IMR-90 (cell line): Measurements from ENCODE around the gene ARL6IP6. TPM values are rescaled to one million over a fixed set of nuclear protein-coding genes. Genes with fewer than 3 reads are reported as not detected.

ENCODE experiments used
- ATAC-seq: fragments of 200-7000 bp; cut with Tn5 transposase; 2 replicates; pipeline ENCODE4 v1.9.1; 2020; ENCODE audit warnings: low read depth, mild to moderate bottlenecking, moderate library complexity
- BruUV-seq: library from RNA; stranded (reverse); fragments of 400-500 nt; replicated peaks from 2 replicates; lab custom pipeline; 2021; lab: Mats Ljungman, UMichigan
- CTCF ChIA-PET: fragments of 300-600 bp; formaldehyde crosslinking; extraction: SDS; loops from one replicate; lab custom pipeline; 2021; ENCODE audit warnings: antibody characterized with exemption; lab: Yijun Ruan, JAX
- POLR2A ChIA-PET: fragments of 300-600 bp; sonication (Branson Sonifier 250); formaldehyde crosslinking; loops from one replicate; lab custom pipeline; 2022; ENCODE audit warnings: antibody characterized with exemption; ENCODE audit not compliant: unreplicated experiment; lab: Charles Lee
- DNase-seq: peaks from one replicate; pipeline ENCODE4 v3.0.0; 2013
- H2AFZ ChIP-seq: replicated peaks from 2 replicates; pipeline ENCODE3; 2013; ENCODE audit warnings: low read length, mild to moderate bottlenecking; ENCODE audit not compliant: poor library complexity
- H2AK5ac ChIP-seq: 2 replicates; pipeline ENCODE4 v1.6.1; 2013; ENCODE audit warnings: low read depth, low read length, inconsistent platforms
- H2AK9ac ChIP-seq: replicated peaks from 2 replicates; pipeline ENCODE3; 2013; ENCODE audit warnings: mild to moderate bottlenecking, low read depth, low read length, moderate library complexity; ENCODE audit not compliant: poor library complexity
- H2BK120ac ChIP-seq: 2 replicates; pipeline ENCODE4 v1.6.1; 2013; ENCODE audit warnings: low read depth, low read length, inconsistent platforms
- H2BK15ac ChIP-seq: 3 replicates; pipeline ENCODE4 v1.6.1; 2013; ENCODE audit warnings: low read depth, low read length, inconsistent platforms
- H2BK20ac ChIP-seq: 2 replicates; pipeline ENCODE4 v1.6.1; 2013; ENCODE audit warnings: low read depth, mild to moderate bottlenecking, inconsistent platforms, low read length, moderate library complexity
- H2BK5ac ChIP-seq: 2 replicates; pipeline ENCODE4 v1.6.1; 2013; ENCODE audit warnings: mild to moderate bottlenecking, low read depth, low read length, inconsistent platforms; ENCODE audit not compliant: poor library complexity, severe bottlenecking
- H3K14ac ChIP-seq: replicated peaks from 2 replicates; pipeline ENCODE4 v1.6.1; 2013; ENCODE audit warnings: low read depth, low read length, inconsistent platforms
- H3K18ac ChIP-seq: 2 replicates; pipeline ENCODE4 v1.6.1; 2013; ENCODE audit warnings: low read depth, low read length, control low read depth
- H3K23ac ChIP-seq: 2 replicates; pipeline ENCODE4 v1.6.1; 2013; ENCODE audit warnings: low read depth, low read length, inconsistent platforms
- H3K27ac ChIP-seq: 2 replicates; pipeline ENCODE4 v1.5.1; 2013; ENCODE audit warnings: mild to moderate bottlenecking, control low read depth, low read length; ENCODE audit not compliant: insufficient read depth
- H3K27me3 ChIP-seq: 2 replicates; pipeline ENCODE4 v1.6.1; 2013; ENCODE audit warnings: low read length; ENCODE audit not compliant: control insufficient read depth, insufficient read depth
- H3K36me3 ChIP-seq: 2 replicates; pipeline ENCODE4 v1.6.1; 2013; ENCODE audit warnings: low read length, mixed read lengths; ENCODE audit not compliant: control insufficient read depth, insufficient read depth
- H3K4ac ChIP-seq: 2 replicates; pipeline ENCODE4 v1.6.1; 2013; ENCODE audit warnings: low read depth, low read length, inconsistent platforms
- H3K4me1 ChIP-seq: 2 replicates; pipeline ENCODE4 v1.6.1; 2013; ENCODE audit warnings: low read length, mixed read lengths; ENCODE audit not compliant: control insufficient read depth, insufficient read depth
- H3K4me2 ChIP-seq: 2 replicates; pipeline ENCODE4 v1.6.1; 2013; ENCODE audit warnings: low read depth, mild to moderate bottlenecking, control low read depth, low read length, moderate library complexity
- H3K4me3 ChIP-seq: 2 replicates; pipeline ENCODE4 v1.5.1; 2013; ENCODE audit warnings: low read depth, mild to moderate bottlenecking, control low read depth, low read length, moderate library complexity; ENCODE audit not compliant: insufficient read depth
- H3K56ac ChIP-seq: 2 replicates; pipeline ENCODE4 v1.6.1; 2013; ENCODE audit warnings: low read length, inconsistent platforms; ENCODE audit not compliant: insufficient read depth; ENCODE audit errors: extremely low read depth
- H3K79me1 ChIP-seq, 2 experiments: 2 replicates each; pipeline ENCODE4 v1.6.1; 2013; ENCODE audit warnings: low read length in 2 of 2, inconsistent platforms in 1 of 2, low read depth in 1 of 2
- H3K9ac ChIP-seq: 2 replicates; pipeline ENCODE4 v1.6.1; 2013; ENCODE audit warnings: low read depth, low read length, control low read depth
- H3K9me1 ChIP-seq: 2 replicates; pipeline ENCODE4 v1.6.1; 2013; ENCODE audit warnings: low read length, inconsistent platforms; ENCODE audit not compliant: insufficient read depth
- H3K9me3 ChIP-seq: 2 replicates; pipeline ENCODE4 v1.6.1; 2013; ENCODE audit warnings: low read length; ENCODE audit not compliant: control insufficient read depth, insufficient read depth
- H4K20me1 ChIP-seq: 2 replicates; pipeline ENCODE4 v1.6.1; 2013; ENCODE audit warnings: low read length, inconsistent platforms; ENCODE audit not compliant: insufficient read depth
- H4K5ac ChIP-seq: 2 replicates; pipeline ENCODE4 v1.6.1; 2013; ENCODE audit warnings: mild to moderate bottlenecking, low read depth, low read length, control low read depth
- H4K8ac ChIP-seq, 2 experiments: 2 replicates each; pipeline ENCODE4 v1.6.1; 2013; ENCODE audit warnings: low read depth in 2 of 2, low read length in 2 of 2, control low read depth in 1 of 2, inconsistent platforms in 1 of 2
- H4K91ac ChIP-seq: 2 replicates; pipeline ENCODE4 v1.6.1; 2013; ENCODE audit warnings: low read depth, low read length, inconsistent platforms; ENCODE audit not compliant: insufficient read depth
- BHLHE40 ChIP-seq: fragments of 150-350 bp; IDR thresholded peaks from 2 replicates; pipeline ENCODE4 v1.6.1; 2016; ENCODE audit warnings: mild to moderate bottlenecking, low read depth, low read length
- CEBPB ChIP-seq: IDR thresholded peaks from 2 replicates; pipeline ENCODE4 v1.6.1; 2012; ENCODE audit warnings: low read depth, low read length, improper control_type of control experiment
- CHD1 ChIP-seq: IDR thresholded peaks from 2 replicates; pipeline ENCODE4 v1.6.1; 2012; ENCODE audit warnings: low read depth, low read length, improper control_type of control experiment
- CTCF ChIP-seq: conservative IDR thresholded peaks from 2 replicates; pipeline ENCODE4 v1.5.1; 2012; ENCODE audit warnings: mild to moderate bottlenecking, low read depth, low read length, improper control_type of control experiment
- ELK1 ChIP-seq: fragments of 150-350 bp; IDR thresholded peaks from 2 replicates; pipeline ENCODE4 v1.6.1; 2016; ENCODE audit warnings: low read depth, mild to moderate bottlenecking, low read length, moderate library complexity, borderline replicate concordance
- FOS ChIP-seq: fragments of 150-350 bp; IDR thresholded peaks from 2 replicates; pipeline ENCODE4 v1.6.1; 2016; ENCODE audit warnings: low read depth, low read length
- MAFK ChIP-seq: IDR thresholded peaks from 2 replicates; pipeline ENCODE4 v1.6.1; 2012; ENCODE audit warnings: low read depth, low read length, improper control_type of control experiment
- MAZ ChIP-seq: IDR thresholded peaks from 2 replicates; pipeline ENCODE4 v1.6.1; 2012; ENCODE audit warnings: low read depth, mild to moderate bottlenecking, low read length, improper control_type of control experiment, moderate library complexity, borderline replicate concordance
- MXI1 ChIP-seq: IDR thresholded peaks from 2 replicates; pipeline ENCODE4 v1.6.1; 2012; ENCODE audit warnings: low read depth, mild to moderate bottlenecking, low read length, moderate library complexity, borderline replicate concordance
- NFE2L2 ChIP-seq: fragments of 150-350 bp; IDR thresholded peaks from 2 replicates; pipeline ENCODE4 v1.6.1; 2016; ENCODE audit warnings: low read depth, mild to moderate bottlenecking, low read length
- POLR2A ChIP-seq: IDR thresholded peaks from 2 replicates; pipeline ENCODE4 v1.6.1; 2012; ENCODE audit warnings: mild to moderate bottlenecking, low read depth, low read length
- RAD21 ChIP-seq: IDR thresholded peaks from 2 replicates; pipeline ENCODE4 v1.6.1; 2012; ENCODE audit warnings: low read length, improper control_type of control experiment
- RCOR1 ChIP-seq: IDR thresholded peaks from 2 replicates; pipeline ENCODE4 v1.6.1; 2012; ENCODE audit warnings: mild to moderate bottlenecking, low read length, improper control_type of control experiment; ENCODE audit not compliant: insufficient replicate concordance
- RFX5 ChIP-seq: IDR thresholded peaks from 2 replicates; pipeline ENCODE4 v1.8.0; 2012; ENCODE audit warnings: low read depth, mild to moderate bottlenecking, low read length, moderate library complexity
- SMC3 ChIP-seq: fragments of 150-350 bp; IDR thresholded peaks from 2 replicates; pipeline ENCODE4 v1.6.1; 2016; ENCODE audit warnings: low read depth, mild to moderate bottlenecking, antibody characterized with exemption, low read length, moderate library complexity
- USF2 ChIP-seq: fragments of 150-350 bp; IDR thresholded peaks from 2 replicates; pipeline ENCODE4 v1.6.1; 2017; ENCODE audit warnings: mild to moderate bottlenecking, antibody characterized with exemption, low read length, low read depth
- WGBS, 2 experiments: methylation state at CpG; one replicate each; pipeline versions ENCODE4 v1.1.5 to v1.1.7; 2013; ENCODE audit warnings: missing lambda C conversion rate in 2 of 2; ENCODE audit not compliant: insufficient read length in 1 of 2; ENCODE audit errors: extremely low coverage in 2 of 2; 5-methylcytosine and 5-hydroxymethylcytosine counted together
- dilution Hi-C: fragments of 300-500 bp; cut with HindIII; formaldehyde crosslinking; loops from one replicate; pipeline ENCODE4 v1.14.3; 2018; ENCODE audit warnings: low sequenced_read_pairs; ENCODE audit not compliant: unreplicated experiment
- in situ Hi-C: fragments of 300-500 bp; cut with MboI; formaldehyde crosslinking; loops from 3 replicates; pipeline ENCODE4 v1.14.3; 2019; ENCODE audit warnings: low sequenced_read_pairs, inconsistent platforms, mixed read lengths
- intact Hi-C: fragments of 100-400 bp; cut with micrococcal nuclease; formaldehyde crosslinking; loops from 2 replicates; pipeline ENCODE4 v1.10.0; 2022
- polyA plus RNA-seq, 3 experiments: library from polyadenylated mRNA; depleted of rRNA; stranded (reverse); fragments of >200 nt; gene quantifications; 2 replicates each; pipeline ENCODE4 v1.2.3, GENCODE V29; 2012; ENCODE audit warnings: low replicate concordance in 1 of 3
- total RNA-seq: library from RNA; depleted of rRNA; stranded (reverse); fragments of >200 nt; gene quantifications from 2 replicates; pipeline ENCODE4 v1.2.3, GENCODE V29; 2012

Gene ARL6IP6
- total and polyA plus RNA-seq, 2 of the 4 experiments (the other 2 are of a cell fraction), result 4.1 to 14.7 TPM

- Histone ChIP-seq H2AFZ (no peak overlapping the region), H3K79me1 (peaks cover 10 to 33% of the 10 kb centered on the region in 2 experiments), H3K9me1 (no peaks in the 10 kb centered on the region), H2BK120ac (no peak overlapping the region), H3K36me3 (no peaks in the 10 kb centered on the region), H2BK15ac (no peak overlapping the region), H3K4ac (no peak overlapping the region), H3K4me3 (no peak overlapping the region), H3K4me1 (peaks cover 2% of the 10 kb centered on the region; the same call in 1 of the 2 replicates), H2BK20ac (no peak overlapping the region), H3K14ac (no peak overlapping the region), H3K9ac (no peak overlapping the region), H3K9me3 (no peaks in the 10 kb centered on the region), H4K20me1 (no peaks in the 10 kb centered on the region; the same call in 1 of the 2 replicates), H2AK9ac (no peak overlapping the region), H3K27me3 (no peaks in the 10 kb centered on the region), H3K18ac (no peak overlapping the region), H2AK5ac (no peak overlapping the region), H3K56ac (no peak overlapping the region), H2BK5ac (no peak overlapping the region), H4K91ac (no peak overlapping the region), H3K27ac (no peak overlapping the region), H4K8ac (no peak overlapping the region), H4K5ac (no peak overlapping the region), H3K4me2 (no peak overlapping the region), H3K23ac (no peak overlapping the region)
- intact Hi-C loops, result no loop called here
- in situ Hi-C loops, result no loop called here
- ChIA-PET CTCF (no interaction called here), POLR2A (no interaction called here)
- no TSS peak for BruUV-seq
- no CpG with 5 or more reads among the region's 2 CpGs for WGBS, 2 experiments
- DNase-seq, result no peak
- TF ChIP-seq CHD1, result no peak
- no peak for TF ChIP-seq RCOR1
- TF ChIP-seq RAD21, result no peak
- TF ChIP-seq BHLHE40, result no peak
- TF ChIP-seq POLR2A, result no peak
- no peak for TF ChIP-seq SMC3
- TF ChIP-seq USF2, result no peak
- TF ChIP-seq ELK1, result no peak
- no peak for TF ChIP-seq MXI1
- no peak for TF ChIP-seq CTCF
- TF ChIP-seq MAFK, result no peak
- TF ChIP-seq FOS, result no peak
- no peak for TF ChIP-seq NFE2L2
- TF ChIP-seq CEBPB, result no peak
- TF ChIP-seq RFX5, result no peak
- no peak for TF ChIP-seq MAZ
- dilution Hi-C loops, result no loop called here
- ATAC-seq, result no peak
Measured at GRCh38 chr2:152720794-152721193, 2.4 kb downstream of the ARL6IP6 start.
